LoVo (cell line): ENCODE data around the gene PAAF1.

Source experiments
- DNase-seq: peaks from one replicate; pipeline ENCODE4 v3.0.0-alpha.2; 2016; ENCODE audit warnings: low spot score

PAAF1 gene

GRCh38 chr11:73946798-73947458 is 70.1 kb downstream of the PAAF1 start:
- DNase-seq, result no peak

- no peak for DNase-seq
Measured at GRCh38 chr11:73949246-73949645, 72.4 kb downstream of the PAAF1 start.

GRCh38 chr11:73949912-73950311 is 73.1 kb downstream of the PAAF1 start:
- DNase-seq, result no peak

GRCh38 chr11:73950869-73951710 is 74.3 kb downstream of the PAAF1 start, which contains the start of gene DNAJB13:
Gene DNAJB13 (plus strand): TSS chr11:73951026. CDS start chr11:73951070, 44 bp downstream.
- no peak for DNase-seq

GRCh38 chr11:73951797-73952196 is 75.0 kb downstream of the PAAF1 start:
- DNase-seq, result no peak

- no peak for DNase-seq
Measured at GRCh38 chr11:73956876-73957653, 80.3 kb downstream of the PAAF1 start.

DNA sequence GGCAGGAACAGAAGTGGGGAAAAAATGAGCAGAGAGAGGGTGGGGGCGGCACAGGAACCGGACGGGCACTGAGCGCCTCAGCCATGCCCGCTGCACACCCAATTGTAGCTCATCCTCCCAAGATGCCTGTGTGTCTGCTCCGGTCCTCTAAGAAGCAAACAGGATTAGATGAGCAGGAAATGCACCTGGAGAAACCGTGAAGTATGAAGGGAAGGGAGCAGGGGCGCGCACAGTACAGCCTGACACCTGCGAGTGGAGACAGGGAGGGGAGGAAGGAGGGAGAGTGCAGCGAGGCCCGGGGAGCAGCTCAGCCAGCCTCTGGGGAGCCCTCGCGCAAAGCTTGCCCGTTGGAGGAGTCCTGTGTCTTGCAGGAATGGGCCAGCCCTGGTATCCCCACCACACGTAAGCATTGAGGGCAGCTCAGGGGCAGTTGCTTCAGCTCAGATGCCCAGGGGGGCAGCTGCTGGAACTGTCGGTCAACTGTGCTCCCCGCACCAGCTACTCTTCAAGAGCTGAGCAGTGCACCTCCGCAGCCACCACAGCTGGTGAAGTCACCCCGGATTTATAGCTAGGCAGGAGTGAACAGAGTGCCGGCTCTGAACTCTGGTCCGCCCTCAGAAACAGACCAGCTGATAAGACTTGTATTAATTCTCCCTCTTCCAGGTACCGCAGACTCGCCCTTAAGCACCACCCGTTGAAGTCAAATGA is 81.0 kb downstream of the PAAF1 start:
- no peak for DNase-seq

DNA sequence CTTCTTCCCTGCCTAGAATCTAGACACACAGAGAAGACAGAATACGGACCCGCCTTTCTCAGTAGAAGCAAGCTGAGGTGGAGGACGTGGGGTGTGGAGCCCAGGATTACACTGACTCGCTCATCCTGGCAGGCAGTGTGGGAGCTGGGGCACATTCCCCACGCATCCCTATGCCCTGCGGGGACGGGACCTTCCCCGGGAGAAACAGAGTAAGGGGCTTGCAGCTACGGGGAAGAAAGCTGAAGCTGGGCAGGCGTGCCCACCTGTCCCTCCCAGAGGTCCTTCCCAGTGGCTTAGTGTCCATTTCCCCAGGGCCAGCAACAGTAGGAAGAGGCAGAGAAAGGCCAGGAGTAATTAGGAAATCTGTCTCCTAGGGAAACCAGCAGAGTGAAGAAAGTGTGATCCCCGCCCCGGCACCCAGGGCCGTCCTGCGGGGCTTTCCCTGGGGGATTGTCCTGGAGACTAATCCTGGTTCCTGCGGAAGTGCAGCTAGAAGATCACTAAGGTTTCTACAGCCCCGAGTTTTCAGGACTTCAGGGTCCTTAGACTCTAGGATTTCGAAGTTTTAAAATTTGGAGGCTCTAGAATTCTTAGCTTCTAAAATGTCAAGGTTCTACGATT is 81.8 kb downstream of the PAAF1 start:
- DNase-seq, result no peak

- DNase-seq, result no peak
Measured at GRCh38 chr11:73961321-73961720, 84.5 kb downstream of the PAAF1 start.

DNA sequence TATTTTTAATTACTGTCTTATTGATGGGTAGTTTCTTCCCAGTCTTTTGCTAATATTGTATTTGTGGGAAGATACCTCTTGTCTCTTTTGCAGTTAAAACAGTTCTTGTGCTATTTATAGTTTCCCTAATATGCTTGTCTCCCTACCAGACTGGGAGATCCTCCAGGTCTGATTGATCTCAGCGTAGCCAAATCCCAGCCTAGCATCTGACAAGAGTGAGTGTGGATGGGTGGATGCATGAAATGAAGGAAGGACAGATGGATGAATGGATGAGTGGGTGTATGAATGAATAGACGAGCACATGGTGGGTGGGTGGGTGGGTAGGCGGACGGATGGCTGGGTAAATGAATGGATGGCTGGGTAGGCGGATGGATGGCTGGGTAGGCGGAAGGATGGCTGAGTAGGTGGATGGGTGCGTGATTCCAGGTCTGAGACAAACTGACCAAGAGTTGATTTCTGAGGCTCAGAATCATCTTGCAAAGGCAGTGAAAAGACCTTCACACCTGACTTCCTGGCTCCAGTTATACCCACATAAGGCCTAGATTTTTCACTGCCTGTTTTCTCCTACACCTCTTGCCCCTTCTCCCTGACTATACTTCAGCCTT is 85.4 kb downstream of the PAAF1 start:
- no peak for DNase-seq

GRCh38 chr11:73963861-73964260 is 87.1 kb downstream of the PAAF1 start:
- no peak for DNase-seq

- DNase-seq, result no peak
Measured at GRCh38 chr11:73965076-73965763, 88.4 kb downstream of the PAAF1 start.

DNA sequence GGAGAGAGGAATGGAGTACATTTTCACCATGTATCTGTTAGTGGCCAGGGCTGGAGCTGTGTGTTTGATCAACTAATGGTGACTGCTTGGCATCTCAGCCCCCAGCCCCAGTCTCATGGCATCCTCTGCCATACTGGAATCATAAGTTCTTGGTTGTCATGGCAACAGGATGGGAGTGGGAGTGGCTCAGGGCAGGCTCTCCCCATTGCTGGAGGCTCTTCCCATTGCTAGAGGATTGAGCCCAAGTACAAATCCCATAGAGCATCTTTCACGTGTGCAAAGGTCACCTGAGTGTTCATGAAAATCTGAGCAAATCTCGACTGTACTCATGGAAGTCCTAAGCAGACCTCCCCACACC is 88.9 kb downstream of the PAAF1 start:
- DNase-seq, result no peak

DNA sequence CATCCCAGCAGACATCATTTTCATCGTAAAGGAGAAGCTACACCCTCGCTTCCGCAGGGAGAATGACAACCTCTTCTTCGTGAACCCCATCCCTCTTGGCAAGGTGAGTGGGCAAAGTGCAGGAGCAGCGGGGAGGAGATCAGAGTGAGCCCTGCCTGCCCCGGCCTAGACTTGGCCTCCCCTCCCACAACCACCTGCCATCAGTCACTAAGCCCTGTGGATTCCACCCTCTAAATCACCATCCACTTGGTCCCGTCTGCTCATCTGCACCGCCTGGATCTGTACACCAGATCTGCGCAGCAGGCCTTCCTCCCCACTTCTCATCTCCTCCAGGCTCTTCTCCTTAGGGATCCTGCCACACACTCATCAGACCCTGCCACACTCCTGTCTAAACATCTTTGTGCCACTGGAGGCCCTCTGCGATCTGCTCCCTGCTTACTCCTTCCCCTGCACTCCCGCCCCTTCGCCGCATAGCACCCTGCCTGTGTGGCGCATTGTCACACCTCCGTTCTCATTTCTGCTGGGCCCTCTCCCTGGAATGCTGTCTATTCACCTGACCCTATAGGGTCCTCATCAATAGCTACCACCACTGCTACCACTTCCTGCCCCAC is 91.7 kb downstream of the PAAF1 start:
- DNase-seq, result no peak

DNA sequence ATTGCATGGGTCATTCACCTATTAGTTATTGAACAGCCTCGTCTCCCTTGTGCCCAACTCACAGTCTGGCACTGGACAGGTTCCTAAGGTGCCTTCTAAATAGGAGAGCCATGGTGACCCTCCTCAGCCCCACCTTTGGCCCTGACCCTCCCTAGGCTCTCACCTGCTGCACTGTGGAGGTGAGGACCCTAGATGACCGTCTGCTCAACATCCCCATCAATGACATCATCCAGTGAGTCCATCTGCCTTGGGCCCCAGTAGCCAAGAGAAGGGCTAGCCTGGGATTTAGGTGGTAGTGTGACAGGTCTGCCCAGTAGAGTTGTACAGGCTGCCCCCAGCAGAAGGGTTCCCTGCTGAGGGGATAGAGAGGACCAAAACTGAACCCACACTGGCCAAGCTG is 92.3 kb downstream of the PAAF1 start:
- DNase-seq, result no peak

DNA sequence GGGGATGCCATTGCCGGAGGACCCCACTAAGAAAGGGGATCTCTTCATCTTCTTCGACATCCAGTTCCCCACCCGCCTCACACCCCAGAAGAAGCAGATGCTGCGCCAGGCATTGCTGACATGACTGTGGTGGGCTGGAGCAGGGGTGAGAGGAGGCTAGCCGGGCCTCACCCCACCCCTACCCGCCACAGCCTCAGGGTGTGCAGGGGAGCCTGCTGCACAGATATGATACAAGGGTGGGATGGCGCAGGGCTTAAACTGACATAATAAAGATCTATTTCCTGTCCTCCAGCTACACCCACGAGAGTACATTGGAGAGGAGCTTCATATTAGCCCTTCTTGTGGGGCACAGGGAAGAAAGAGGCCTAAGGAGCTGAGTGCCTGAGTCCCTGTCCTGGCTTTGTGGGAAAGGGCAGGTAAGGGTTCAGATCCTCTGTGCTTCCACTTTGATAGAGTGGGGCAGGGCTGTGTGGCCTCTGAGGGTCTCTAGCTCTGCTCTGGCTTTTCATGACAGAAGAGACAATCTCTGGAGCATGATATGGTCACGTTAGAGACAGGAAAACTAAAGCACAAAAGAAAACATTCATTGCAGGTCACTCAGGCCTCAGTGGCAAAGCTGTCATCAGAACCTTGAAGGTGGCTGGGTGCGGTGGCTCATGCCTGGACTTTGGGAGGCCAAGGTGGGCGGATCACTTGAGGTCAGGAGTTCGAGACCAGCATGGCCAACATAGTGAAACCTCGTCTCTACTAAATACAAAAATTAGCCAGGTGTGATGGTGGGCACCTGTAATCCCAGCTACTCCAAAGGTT is 93.4 kb downstream of the PAAF1 start:
- DNase-seq, result no peak

DNA sequence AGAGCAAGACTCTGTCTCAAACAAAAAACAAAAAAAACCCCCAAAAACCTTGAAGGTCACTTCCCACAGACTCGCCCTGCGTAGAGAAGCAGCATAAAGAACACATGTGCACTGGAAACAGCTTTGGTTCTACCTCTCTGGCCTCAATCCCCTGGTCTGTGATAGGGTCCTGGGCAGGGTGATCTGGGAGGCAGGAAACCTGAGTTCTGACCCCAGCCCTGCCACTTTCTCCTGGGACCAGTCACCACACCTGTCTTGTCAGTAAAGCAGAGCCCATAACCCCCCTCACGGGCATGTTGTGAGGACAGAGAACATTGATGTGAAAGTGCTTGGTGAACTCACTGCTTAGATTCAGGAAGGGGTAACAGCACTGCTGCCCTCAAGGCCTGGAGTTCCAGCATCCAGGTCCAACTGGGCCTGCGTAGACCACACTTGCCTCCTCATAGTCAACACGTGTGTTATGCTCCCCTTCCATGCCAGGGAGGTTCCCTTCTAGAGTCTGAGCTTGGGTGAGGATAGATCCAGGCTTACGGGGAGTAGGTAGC is 94.4 kb downstream of the PAAF1 start:
- DNase-seq, result no peak

DNA sequence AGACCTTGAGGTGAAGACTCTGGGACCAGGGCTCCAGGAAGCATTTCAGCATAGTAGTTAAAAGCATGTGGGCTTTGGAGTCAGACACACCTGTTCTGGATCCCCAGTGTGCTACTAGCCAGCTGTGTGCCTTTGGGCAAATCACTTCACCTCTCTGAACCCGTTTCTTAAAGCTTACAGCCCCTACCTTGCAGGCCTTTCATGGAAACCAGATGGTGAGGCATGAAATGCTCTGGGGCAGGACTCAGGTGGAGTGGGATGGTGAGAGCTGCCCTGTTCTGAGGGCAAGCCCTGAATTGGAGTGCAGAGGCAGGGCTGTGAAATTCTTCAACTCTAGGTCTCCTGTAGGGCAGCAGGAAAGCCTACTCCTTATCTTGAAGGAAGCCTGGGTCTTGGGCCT is 95.4 kb downstream of the PAAF1 start:
- DNase-seq, result no peak
